ENCODE data around the gene LRP8. TPM values are rescaled to one million over a fixed set of nuclear protein-coding genes. Genes with fewer than 3 reads are reported as not detected.

LRP8 gene
- total RNA-seq, 4 donors from 2014 or later, result 0.36 to 4.2 (median 1.4) TPM

DNA sequence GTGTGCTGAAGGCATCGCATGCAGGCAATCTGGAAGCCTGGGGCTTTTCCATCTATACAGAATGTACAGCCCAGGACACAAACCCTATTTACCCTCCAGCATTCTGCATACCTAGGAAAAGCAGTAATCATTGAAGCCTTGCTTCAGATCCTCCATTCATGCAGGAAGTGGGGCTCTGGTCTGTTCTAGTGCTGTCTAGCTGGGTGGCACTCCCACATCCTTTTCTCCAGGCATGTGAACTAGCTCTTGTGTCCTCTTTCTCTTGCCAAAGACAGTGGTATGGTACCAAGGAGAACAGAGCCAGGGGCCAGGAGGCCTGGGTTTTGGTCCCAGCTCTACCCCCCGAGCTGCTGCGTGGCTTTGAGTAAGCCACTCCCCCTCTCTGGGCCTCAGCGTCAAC lies 21.7 kb downstream of the LRP8 start:
- Histone ChIP-seq H3K27me3 (no peaks in the 10 kb centered on the region), H3K27ac (no peak overlapping the region), H3K4me3 (no peak overlapping the region), H3K9me3 (no peaks in the 10 kb centered on the region), H3K36me3 (no peaks in the 10 kb centered on the region), H3K4me1 (no peaks in the 10 kb centered on the region)
- intact Hi-C loops (cut with DNase I; ENCODE audit: low total_unique reads) (no loop called here), in situ Hi-C loops (cut with MboI; ENCODE audit: low sequenced_read_pairs in 4 of 4) (no loop called here)
- ATAC-seq, result no peak
- no peak for TF ChIP-seq POLR2A (IDR thresholded peaks at IDR 0.05)
- TF ChIP-seq, protein P1, sequence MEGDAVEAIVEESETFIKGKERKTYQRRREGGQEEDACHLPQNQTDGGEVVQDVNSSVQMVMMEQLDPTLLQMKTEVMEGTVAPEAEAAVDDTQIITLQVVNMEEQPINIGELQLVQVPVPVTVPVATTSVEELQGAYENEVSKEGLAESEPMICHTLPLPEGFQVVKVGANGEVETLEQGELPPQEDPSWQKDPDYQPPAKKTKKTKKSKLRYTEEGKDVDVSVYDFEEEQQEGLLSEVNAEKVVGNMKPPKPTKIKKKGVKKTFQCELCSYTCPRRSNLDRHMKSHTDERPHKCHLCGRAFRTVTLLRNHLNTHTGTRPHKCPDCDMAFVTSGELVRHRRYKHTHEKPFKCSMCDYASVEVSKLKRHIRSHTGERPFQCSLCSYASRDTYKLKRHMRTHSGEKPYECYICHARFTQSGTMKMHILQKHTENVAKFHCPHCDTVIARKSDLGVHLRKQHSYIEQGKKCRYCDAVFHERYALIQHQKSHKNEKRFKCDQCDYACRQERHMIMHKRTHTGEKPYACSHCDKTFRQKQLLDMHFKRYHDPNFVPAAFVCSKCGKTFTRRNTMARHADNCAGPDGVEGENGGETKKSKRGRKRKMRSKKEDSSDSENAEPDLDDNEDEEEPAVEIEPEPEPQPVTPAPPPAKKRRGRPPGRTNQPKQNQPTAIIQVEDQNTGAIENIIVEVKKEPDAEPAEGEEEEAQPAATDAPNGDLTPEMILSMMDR (IDR thresholded peaks at IDR 0.05 in 4 of 5, conservative IDR thresholded peaks at IDR 0.05 in 1 of 5), result no peak
- no peak for DNase-seq

DNA sequence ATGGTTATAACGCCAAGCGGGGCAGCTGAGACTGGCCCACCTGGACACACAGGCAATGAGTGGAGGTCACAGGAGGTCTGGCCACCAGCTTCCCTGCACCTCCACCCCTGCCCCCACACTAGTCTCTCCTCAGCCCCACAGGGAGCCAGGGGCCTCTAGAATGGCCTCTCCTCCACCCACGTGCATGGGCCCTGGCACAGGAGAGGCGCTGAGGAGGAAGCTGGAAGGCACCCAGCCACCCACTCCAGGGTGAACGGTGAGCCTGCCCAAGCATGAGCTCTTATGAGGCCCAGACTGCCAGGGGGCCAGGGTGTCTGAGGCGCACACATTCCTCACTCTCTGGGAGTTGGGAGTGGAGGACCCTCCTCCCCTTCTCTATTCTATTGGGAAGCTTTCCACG lies 22.2 kb downstream of the LRP8 start:
- Histone ChIP-seq H3K9me3 (no peaks in the 10 kb centered on the region), H3K27me3 (no peaks in the 10 kb centered on the region), H3K27ac (no peak overlapping the region), H3K4me1 (no peaks in the 10 kb centered on the region), H3K36me3 (no peaks in the 10 kb centered on the region), H3K4me3 (no peak overlapping the region)
- ATAC-seq, result no peak
- no peak for DNase-seq
- no peak for TF ChIP-seq POLR2A (IDR thresholded peaks at IDR 0.05)
- TF ChIP-seq, protein P1 (IDR thresholded peaks at IDR 0.05 in 4 of 5, conservative IDR thresholded peaks at IDR 0.05 in 1 of 5), result no peak
- intact Hi-C loops (cut with DNase I; ENCODE audit: low total_unique reads) (no loop called here), in situ Hi-C loops (cut with MboI; ENCODE audit: low sequenced_read_pairs in 4 of 4) (no loop called here)

DNA sequence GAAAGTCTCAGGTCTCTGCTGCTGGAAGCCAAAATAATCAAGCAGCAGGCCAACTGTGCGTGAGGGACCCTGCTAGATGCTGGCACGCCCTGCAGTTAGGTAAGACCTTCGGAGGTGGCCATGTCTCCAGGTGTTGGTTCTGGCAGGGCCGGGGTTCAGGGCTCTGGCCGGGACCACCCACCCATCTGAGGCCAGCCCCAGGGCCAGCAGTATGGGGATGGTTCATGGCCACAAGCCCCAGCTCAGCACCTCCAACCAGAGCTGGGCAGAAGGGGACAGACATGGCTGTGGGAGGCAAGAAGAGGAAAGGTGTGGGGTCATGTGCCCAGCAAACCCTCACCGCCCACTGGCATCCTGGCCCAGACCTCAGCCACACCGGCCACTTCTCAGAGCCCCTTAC lies 23.3 kb downstream of the LRP8 start:
- DNase-seq (no peak), ATAC-seq (no peak)
- intact Hi-C loops (cut with DNase I; ENCODE audit: low total_unique reads), result no loop called here
- Histone ChIP-seq H3K27ac (no peak overlapping the region), H3K9me3 (no peaks in the 10 kb centered on the region), H3K27me3 (no peaks in the 10 kb centered on the region), H3K4me1 (no peaks in the 10 kb centered on the region), H3K4me3 (no peak overlapping the region), H3K36me3 (no peaks in the 10 kb centered on the region)
- in situ Hi-C loops (cut with MboI; ENCODE audit: low sequenced_read_pairs in 4 of 4), result no loop called here
- TF ChIP-seq, protein P1 (IDR thresholded peaks at IDR 0.05 in 4 of 5, conservative IDR thresholded peaks at IDR 0.05 in 1 of 5), result no peak
- no peak for TF ChIP-seq POLR2A (IDR thresholded peaks at IDR 0.05)

DNA sequence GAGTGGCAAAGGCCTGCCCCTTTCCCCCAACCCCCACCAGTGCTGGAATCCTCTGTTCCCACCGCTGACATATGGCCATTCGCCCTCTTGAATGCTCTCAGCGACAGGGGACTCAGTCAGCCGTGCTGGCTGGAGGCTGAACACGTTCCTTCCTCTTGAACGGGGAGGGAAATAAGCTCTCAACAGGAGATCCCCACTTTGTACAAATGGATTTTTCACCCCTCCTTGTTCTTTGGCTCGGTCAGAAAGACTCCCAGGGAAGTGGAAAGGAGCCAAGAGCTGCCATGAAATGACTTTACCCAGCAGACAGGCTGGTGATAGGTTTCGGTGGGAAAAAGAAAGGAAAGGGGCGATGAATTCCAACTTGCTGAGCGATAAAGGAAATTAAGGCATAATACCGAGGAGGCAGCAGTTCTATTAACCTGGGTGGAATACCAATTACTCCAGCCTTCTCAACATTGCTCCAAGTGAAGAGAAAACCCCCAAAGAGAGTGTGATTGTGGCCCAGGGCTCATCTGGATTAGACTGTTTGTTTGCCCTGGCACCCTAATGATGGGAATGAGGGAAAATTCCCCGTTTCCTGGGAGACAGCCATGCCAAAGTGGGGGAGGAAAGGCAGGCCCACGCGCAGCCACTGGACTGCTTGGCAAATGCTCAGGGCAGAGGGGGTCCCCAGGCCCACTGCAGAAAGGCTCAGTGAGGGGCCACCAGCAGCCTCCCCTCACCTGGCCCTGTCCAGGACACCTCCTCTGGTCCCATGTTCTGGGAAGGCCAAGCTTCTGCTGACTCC lies 23.9 kb downstream of the LRP8 start:
- TF ChIP-seq, protein P1 (IDR thresholded peaks at IDR 0.05 in 4 of 5, conservative IDR thresholded peaks at IDR 0.05 in 1 of 5), result no peak
- Histone ChIP-seq H3K4me1 (no peaks in the 10 kb centered on the region), H3K27ac (no peak overlapping the region), H3K36me3 (no peaks in the 10 kb centered on the region), H3K4me3 (no peak overlapping the region), H3K27me3 (no peaks in the 10 kb centered on the region), H3K9me3 (no peaks in the 10 kb centered on the region)
- intact Hi-C loops (cut with DNase I; ENCODE audit: low total_unique reads) (no loop called here), in situ Hi-C loops (cut with MboI; ENCODE audit: low sequenced_read_pairs in 4 of 4) (no loop called here)
- DNase-seq (no peak), ATAC-seq (no peak)

DNA sequence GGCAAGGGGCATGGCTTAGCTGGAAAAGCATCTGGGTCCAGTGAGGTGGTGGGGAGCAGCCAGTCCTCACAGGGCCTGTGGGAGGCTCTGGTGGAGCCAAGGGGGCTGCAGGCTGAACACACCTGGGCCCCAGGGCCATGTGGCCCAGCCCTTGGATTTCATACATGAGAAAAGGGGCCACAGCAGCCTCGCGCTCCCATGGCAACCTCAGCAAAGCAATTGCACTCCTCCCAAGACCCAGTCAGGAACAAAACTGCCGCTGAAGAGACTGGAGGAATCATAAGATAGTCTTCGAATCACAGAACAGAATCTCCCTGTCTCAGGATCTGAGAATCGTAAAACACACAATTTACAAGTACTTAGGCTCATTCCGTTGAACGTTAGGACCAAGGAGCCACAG lies 24.6 kb downstream of the LRP8 start:
- in situ Hi-C loops (cut with MboI; ENCODE audit: low sequenced_read_pairs in 4 of 4) (no loop called here), intact Hi-C loops (cut with DNase I; ENCODE audit: low total_unique reads) (no loop called here)
- ATAC-seq, result no peak
- TF ChIP-seq, protein P1 (IDR thresholded peaks at IDR 0.05 in 4 of 5, conservative IDR thresholded peaks at IDR 0.05 in 1 of 5), result no peak
- TF ChIP-seq POLR2A (IDR thresholded peaks at IDR 0.05), result no peak
- Histone ChIP-seq H3K27me3 (no peaks in the 10 kb centered on the region), H3K4me1 (no peaks in the 10 kb centered on the region), H3K4me3 (no peak overlapping the region), H3K9me3 (no peaks in the 10 kb centered on the region), H3K27ac (no peak overlapping the region), H3K36me3 (no peaks in the 10 kb centered on the region)
- DNase-seq, result no peak
